GM23338 (cell line): Measurements from ENCODE around the gene CBFA2T2. TPM values are rescaled to one million over a fixed set of nuclear protein-coding genes. Genes with fewer than 3 reads are reported as not detected.

ENCODE experiments used
- ATAC-seq: fragments of 200-7000 bp; cut with Tn5 transposase; 3 replicates; pipeline ENCODE4 v1.9.1; 2020
- DNase-seq: peaks from one replicate; pipeline ENCODE4 v3.0.0-alpha.2; 2015; ENCODE audit warnings: low spot score
- H2AFZ ChIP-seq: fragments of 200-600 bp; sonication (generic); 2 replicates; pipeline ENCODE4 v1.8.0; 2016; ENCODE audit warnings: antibody characterized with exemption, mild to moderate bottlenecking, moderate library complexity
- H3F3A ChIP-seq: fragments of 200-600 bp; sonication (generic); replicated peaks from 2 replicates; pipeline ENCODE4 v1.8.0; 2017; ENCODE audit warnings: antibody characterized with exemption, mixed run types, low read depth
- H3K27ac ChIP-seq: fragments of 200-600 bp; sonication (generic); 2 replicates; pipeline ENCODE4 v1.6.1; 2016; ENCODE audit warnings: low read depth
- H3K27me3 ChIP-seq: fragments of 200-600 bp; sonication (generic); 2 replicates; pipeline ENCODE4 v1.8.0; 2016; ENCODE audit warnings: mild to moderate bottlenecking, mixed run types, moderate library complexity; ENCODE audit not compliant: insufficient read depth
- H3K36me3 ChIP-seq: fragments of 200-600 bp; sonication (generic); 2 replicates; pipeline ENCODE4 v1.8.0; 2016; ENCODE audit warnings: mild to moderate bottlenecking; ENCODE audit not compliant: insufficient read depth
- H3K4me1 ChIP-seq: fragments of 200-600 bp; sonication (generic); 2 replicates; pipeline ENCODE4 v1.8.0; 2016; ENCODE audit warnings: mild to moderate bottlenecking, moderate library complexity; ENCODE audit not compliant: insufficient read depth
- H3K4me2 ChIP-seq: fragments of 200-600 bp; sonication (generic); 2 replicates; pipeline ENCODE4 v1.7.1; 2017; ENCODE audit warnings: mixed run types
- H3K4me3 ChIP-seq: fragments of 200-600 bp; sonication (generic); 2 replicates; pipeline ENCODE4 v1.6.1; 2016; ENCODE audit warnings: mixed run types
- H3K79me2 ChIP-seq: fragments of 200-600 bp; sonication (generic); replicated peaks from 2 replicates; pipeline ENCODE4 v1.8.0; 2017; ENCODE audit warnings: mild to moderate bottlenecking; ENCODE audit not compliant: insufficient read depth
- H3K9me2 ChIP-seq: fragments of 200-600 bp; sonication (generic); 2 replicates; pipeline ENCODE4 v1.8.0; 2017; ENCODE audit not compliant: insufficient read depth
- H4K20me1 ChIP-seq: fragments of 200-600 bp; sonication (generic); replicated peaks from 2 replicates; pipeline ENCODE4 v1.8.0; 2017; ENCODE audit warnings: mild to moderate bottlenecking; ENCODE audit not compliant: insufficient read depth
- H3K27ac Mint-ChIP-seq: 2 replicates; pipeline ENCODE4 v1.8.0; 2020; ENCODE audit warnings: inconsistent platforms, mild to moderate bottlenecking, moderate library complexity, mixed read lengths
- H3K27me3 Mint-ChIP-seq: 3 replicates; pipeline ENCODE4 v1.8.0; 2022; ENCODE audit warnings: low read depth, mild to moderate bottlenecking, moderate library complexity, mixed read lengths, inconsistent platforms; ENCODE audit not compliant: insufficient read depth, poor library complexity
- H3K36me3 Mint-ChIP-seq: 3 replicates; pipeline ENCODE4 v1.8.0; 2021; ENCODE audit warnings: low read depth, mild to moderate bottlenecking, inconsistent platforms, moderate library complexity, mixed read lengths
- H3K4me1 Mint-ChIP-seq: 3 replicates; pipeline ENCODE4 v1.8.0; 2020; ENCODE audit warnings: mild to moderate bottlenecking, inconsistent platforms, mixed read lengths
- H3K4me3 Mint-ChIP-seq: 3 replicates; pipeline ENCODE4 v1.8.0; 2021; ENCODE audit warnings: moderate library complexity, mild to moderate bottlenecking, inconsistent platforms, mixed read lengths
- H3K9me3 Mint-ChIP-seq: 3 replicates; pipeline ENCODE4 v1.8.0; 2020; ENCODE audit warnings: moderate library complexity, mild to moderate bottlenecking, inconsistent platforms, mixed read lengths
- EZH2phosphoT487 ChIP-seq: fragments of 200-600 bp; sonication (generic); IDR thresholded peaks from one replicate; pipeline ENCODE4 v1.8.1; 2018; ENCODE audit warnings: antibody characterized with exemption; ENCODE audit not compliant: unreplicated experiment
- JUNB ChIP-seq: IDR thresholded peaks from one replicate; pipeline ENCODE4 v1.6.1; 2016; ENCODE audit warnings: antibody characterized with exemption; ENCODE audit not compliant: unreplicated experiment
- NANOG ChIP-seq: IDR thresholded peaks from 2 replicates; pipeline ENCODE4 v1.6.1; 2016; ENCODE audit warnings: antibody characterized with exemption, borderline replicate concordance
- POLR2AphosphoS5 ChIP-seq: IDR thresholded peaks from 2 replicates; pipeline ENCODE4 v1.6.1; 2016; ENCODE audit warnings: antibody characterized with exemption, low read depth
- ZNF331 ChIP-seq: fragments of 250-450 bp; sonication (Bioruptor Pico); IDR thresholded peaks from 2 replicates; pipeline ENCODE4 v1.5.0; 2020; ENCODE audit warnings: low read depth, mild to moderate bottlenecking, moderate library complexity
- ZNF462 ChIP-seq: fragments of 250-450 bp; sonication (Bioruptor Pico); IDR thresholded peaks from 2 replicates; pipeline ENCODE4 v1.5.0; 2020; ENCODE audit warnings: mild to moderate bottlenecking, moderate library complexity
- polyA plus RNA-seq: library from polyadenylated mRNA; unstranded; fragments of >200 nt; fragmentation: Nextera tagmentation; extraction: Ambion mirVana; gene quantifications from 2 replicates; pipeline ENCODE4 v1.2.1, GENCODE V29; 2016
- total RNA-seq: library from RNA; depleted of rRNA; stranded (reverse); fragments of >200 nt; shearing (Covaris generic); gene quantifications from 2 replicates; pipeline ENCODE4 v1.2.3, GENCODE V29; 2014
- TF ChIP-seq, protein P1 (sequence below), 2 experiments: fragments of 200-600 bp in 1 of 2; sonication (generic) in 1 of 2; conservative IDR thresholded peaks; 2 replicates each; pipeline versions ENCODE4 v1.5.1 to v1.6.1; 2016 to 2017; ENCODE audit warnings: antibody characterized with exemption in 2 of 2, low read depth in 2 of 2, mild to moderate bottlenecking in 2 of 2, moderate library complexity in 1 of 2
- TF ChIP-seq, protein P2 (sequence below): IDR thresholded peaks from one replicate; pipeline ENCODE4 v1.6.1; 2018; ENCODE audit warnings: antibody characterized with exemption; ENCODE audit not compliant: unreplicated experiment
- TF ChIP-seq, protein P3 (sequence below): IDR thresholded peaks from 2 replicates; pipeline ENCODE4 v1.6.1; 2016; ENCODE audit warnings: antibody characterized with exemption

CBFA2T2 gene
- total and polyA plus RNA-seq, 2 experiments from 2014 or later = 12.7 to 15.8 TPM

- TF ChIP-seq ZNF462 (CRISPR knock-in tag) (no peak), ZNF331 (no peak)
- TF ChIP-seq, protein P1, sequence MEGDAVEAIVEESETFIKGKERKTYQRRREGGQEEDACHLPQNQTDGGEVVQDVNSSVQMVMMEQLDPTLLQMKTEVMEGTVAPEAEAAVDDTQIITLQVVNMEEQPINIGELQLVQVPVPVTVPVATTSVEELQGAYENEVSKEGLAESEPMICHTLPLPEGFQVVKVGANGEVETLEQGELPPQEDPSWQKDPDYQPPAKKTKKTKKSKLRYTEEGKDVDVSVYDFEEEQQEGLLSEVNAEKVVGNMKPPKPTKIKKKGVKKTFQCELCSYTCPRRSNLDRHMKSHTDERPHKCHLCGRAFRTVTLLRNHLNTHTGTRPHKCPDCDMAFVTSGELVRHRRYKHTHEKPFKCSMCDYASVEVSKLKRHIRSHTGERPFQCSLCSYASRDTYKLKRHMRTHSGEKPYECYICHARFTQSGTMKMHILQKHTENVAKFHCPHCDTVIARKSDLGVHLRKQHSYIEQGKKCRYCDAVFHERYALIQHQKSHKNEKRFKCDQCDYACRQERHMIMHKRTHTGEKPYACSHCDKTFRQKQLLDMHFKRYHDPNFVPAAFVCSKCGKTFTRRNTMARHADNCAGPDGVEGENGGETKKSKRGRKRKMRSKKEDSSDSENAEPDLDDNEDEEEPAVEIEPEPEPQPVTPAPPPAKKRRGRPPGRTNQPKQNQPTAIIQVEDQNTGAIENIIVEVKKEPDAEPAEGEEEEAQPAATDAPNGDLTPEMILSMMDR (conservative IDR thresholded peaks at IDR 0.05; ENCODE audit: low read depth in 2 of 2) = no peak
These were observed 165.3 kb downstream of the CBFA2T2 start (continued) for GRCh38 chr20:33655164-33655563.

DNA sequence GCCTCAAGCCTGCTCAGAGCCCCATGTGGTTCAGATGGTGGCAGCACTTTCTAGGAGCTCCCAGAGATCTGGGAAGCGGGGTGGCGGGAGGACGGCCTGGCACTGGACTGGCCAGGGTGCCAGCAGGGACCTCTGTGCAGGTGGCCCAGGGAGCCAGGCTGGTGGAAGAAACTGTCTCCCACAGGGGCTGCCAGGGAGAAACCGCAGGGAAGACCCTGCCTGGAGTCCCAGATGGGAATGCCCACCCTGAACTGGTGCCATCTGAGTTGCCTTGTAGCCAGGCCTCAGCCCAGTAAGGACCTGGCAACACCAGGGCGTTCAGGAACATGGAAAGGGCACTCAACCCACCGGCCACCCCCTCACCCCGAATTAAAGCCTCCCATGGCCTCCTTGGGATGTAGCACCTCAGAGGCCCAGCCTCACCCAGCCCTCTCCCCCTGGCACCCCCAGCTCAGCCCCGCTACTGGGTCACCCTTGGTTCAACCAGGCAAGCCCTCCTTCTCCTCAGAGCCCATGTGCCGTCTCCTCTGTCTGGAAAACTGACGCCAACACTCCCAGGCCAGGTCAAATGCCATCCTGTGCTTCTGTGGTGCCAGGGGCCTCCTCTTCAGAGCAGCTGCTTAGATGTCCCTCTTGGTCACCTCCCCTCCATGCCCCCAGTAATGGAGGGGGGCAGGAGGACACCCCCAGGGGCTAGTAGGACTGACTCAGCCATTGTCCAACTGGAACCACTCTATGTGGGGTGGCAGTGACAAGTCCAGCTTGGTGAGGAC, 166.3 kb downstream of the CBFA2T2 start:
- H3K27me3 ChIP-seq = no peaks in the 10 kb centered on the region
- TF ChIP-seq, protein P2, sequence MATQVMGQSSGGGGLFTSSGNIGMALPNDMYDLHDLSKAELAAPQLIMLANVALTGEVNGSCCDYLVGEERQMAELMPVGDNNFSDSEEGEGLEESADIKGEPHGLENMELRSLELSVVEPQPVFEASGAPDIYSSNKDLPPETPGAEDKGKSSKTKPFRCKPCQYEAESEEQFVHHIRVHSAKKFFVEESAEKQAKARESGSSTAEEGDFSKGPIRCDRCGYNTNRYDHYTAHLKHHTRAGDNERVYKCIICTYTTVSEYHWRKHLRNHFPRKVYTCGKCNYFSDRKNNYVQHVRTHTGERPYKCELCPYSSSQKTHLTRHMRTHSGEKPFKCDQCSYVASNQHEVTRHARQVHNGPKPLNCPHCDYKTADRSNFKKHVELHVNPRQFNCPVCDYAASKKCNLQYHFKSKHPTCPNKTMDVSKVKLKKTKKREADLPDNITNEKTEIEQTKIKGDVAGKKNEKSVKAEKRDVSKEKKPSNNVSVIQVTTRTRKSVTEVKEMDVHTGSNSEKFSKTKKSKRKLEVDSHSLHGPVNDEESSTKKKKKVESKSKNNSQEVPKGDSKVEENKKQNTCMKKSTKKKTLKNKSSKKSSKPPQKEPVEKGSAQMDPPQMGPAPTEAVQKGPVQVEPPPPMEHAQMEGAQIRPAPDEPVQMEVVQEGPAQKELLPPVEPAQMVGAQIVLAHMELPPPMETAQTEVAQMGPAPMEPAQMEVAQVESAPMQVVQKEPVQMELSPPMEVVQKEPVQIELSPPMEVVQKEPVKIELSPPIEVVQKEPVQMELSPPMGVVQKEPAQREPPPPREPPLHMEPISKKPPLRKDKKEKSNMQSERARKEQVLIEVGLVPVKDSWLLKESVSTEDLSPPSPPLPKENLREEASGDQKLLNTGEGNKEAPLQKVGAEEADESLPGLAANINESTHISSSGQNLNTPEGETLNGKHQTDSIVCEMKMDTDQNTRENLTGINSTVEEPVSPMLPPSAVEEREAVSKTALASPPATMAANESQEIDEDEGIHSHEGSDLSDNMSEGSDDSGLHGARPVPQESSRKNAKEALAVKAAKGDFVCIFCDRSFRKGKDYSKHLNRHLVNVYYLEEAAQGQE = no peak
- TF ChIP-seq EZH2phosphoT487 (no peak), NANOG (no peak), JUNB (no peak), POLR2AphosphoS5 (no peak)
- TF ChIP-seq, protein P1 (conservative IDR thresholded peaks at IDR 0.05; ENCODE audit: low read depth in 2 of 2) = no peak
- TF ChIP-seq, protein P3, sequence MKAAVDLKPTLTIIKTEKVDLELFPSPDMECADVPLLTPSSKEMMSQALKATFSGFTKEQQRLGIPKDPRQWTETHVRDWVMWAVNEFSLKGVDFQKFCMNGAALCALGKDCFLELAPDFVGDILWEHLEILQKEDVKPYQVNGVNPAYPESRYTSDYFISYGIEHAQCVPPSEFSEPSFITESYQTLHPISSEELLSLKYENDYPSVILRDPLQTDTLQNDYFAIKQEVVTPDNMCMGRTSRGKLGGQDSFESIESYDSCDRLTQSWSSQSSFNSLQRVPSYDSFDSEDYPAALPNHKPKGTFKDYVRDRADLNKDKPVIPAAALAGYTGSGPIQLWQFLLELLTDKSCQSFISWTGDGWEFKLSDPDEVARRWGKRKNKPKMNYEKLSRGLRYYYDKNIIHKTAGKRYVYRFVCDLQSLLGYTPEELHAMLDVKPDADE = no peak

More for the DNA sequence above, 166.3 kb downstream of the CBFA2T2 start:
- H3K79me2 ChIP-seq = no peaks in the 10 kb centered on the region
- H3K4me3 ChIP-seq = no peak overlapping the region
- H3K9me3 Mint-ChIP-seq = no peaks in the 10 kb centered on the region; the same call in 2 of the 3 replicates
- H3K36me3 Mint-ChIP-seq = no peaks in the 10 kb centered on the region; the same call in 2 of the 3 replicates
- H3K9me2 ChIP-seq = no peaks in the 10 kb centered on the region
- H3K36me3 ChIP-seq = no peaks in the 10 kb centered on the region
- H3K4me3 Mint-ChIP-seq = no peak overlapping the region
- no peak overlapping the region for H3K27ac ChIP-seq
- H4K20me1 ChIP-seq = no peaks in the 10 kb centered on the region; the same call in 1 of the 2 replicates
- H3K4me2 ChIP-seq = no peak overlapping the region
- H3K4me1 Mint-ChIP-seq = peaks cover 16% of the 10 kb centered on the region
- no peaks in the 10 kb centered on the region for H3K4me1 ChIP-seq
- ATAC-seq = no peak
- H3K27ac Mint-ChIP-seq = no peak overlapping the region
- no peak for DNase-seq
- no peaks in the 10 kb centered on the region for H3F3A ChIP-seq
- H2AFZ ChIP-seq = no peak overlapping the region
- H3K27me3 Mint-ChIP-seq = peaks cover 7% of the 10 kb centered on the region
